ENCODE measurements around the gene CYP8B1. TPM values are rescaled to one million over a fixed set of nuclear protein-coding genes. Genes with fewer than 3 reads are reported as not detected.

The CYP8B1 gene
- total and polyA plus RNA-seq, 9 of the 15 experiments (the other 6 are each of a cell fraction or from before 2014, with no cell fraction given) = 0.04 TPM; not detected in 8

DNA sequence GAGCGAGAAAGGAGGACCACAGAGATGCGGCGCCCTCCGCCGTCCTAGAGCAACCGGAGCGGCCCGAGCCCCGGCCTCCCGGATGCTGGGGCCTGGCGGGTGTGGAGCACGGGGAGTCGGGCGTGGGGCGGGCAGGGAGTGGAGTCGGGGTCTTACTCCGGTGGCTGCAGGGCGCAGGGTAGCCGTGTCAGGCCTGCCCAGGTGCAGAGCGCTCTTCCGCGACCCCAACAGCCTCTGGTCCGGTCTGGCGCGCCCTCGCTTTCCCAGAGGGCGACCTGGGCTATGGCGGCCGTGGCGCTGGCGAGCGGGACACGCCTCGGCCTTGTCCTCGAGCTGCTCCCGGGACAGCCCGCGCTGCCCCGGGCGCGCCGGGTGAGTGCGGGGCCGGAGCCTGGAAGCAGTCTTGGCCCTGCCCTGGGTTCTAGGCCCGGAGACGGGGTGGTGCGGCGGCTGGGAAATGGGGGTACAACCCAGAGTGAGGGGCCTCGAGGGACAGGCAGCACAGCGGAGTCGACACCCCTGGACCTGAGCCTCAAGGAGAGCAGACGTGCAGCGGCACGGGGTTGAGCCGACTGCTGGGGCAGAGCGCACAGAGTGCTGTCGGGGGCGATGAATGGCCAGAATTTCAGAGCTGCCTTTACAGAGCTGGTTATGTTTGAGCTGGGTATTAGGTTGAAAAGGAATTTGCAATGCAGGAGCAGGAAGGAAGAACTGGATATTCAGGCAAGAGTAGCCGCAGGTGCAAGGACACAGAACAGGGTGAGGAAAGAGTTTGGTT lies 30.6 kb upstream of the CYP8B1 start, which contains the start of gene ZNF662 (continued):
- TF ChIP-seq CXXC5 (CRISPR knock-in tag; IDR thresholded peaks at IDR 0.05) (no peak), SMARCA4 (IDR thresholded peaks at IDR 0.05) (no peak), ZNF699 (CRISPR knock-in tag; IDR thresholded peaks at IDR 0.05; ENCODE audit: insufficient replicate concordance) (no peak), ZNF124 (CRISPR knock-in tag; IDR thresholded peaks at IDR 0.05) (no peak), ZNF76 (CRISPR knock-in tag; IDR thresholded peaks at IDR 0.05; ENCODE audit: borderline replicate concordance) (no peak), ZNF583 (CRISPR knock-in tag; IDR thresholded peaks at IDR 0.05) (no peak), ZNF586 (CRISPR knock-in tag; conservative IDR thresholded peaks at IDR 0.05) (no peak), IFI16 (CRISPR knock-in tag; IDR thresholded peaks at IDR 0.05) (no peak), HEY1 (CRISPR knock-in tag; IDR thresholded peaks at IDR 0.05; ENCODE audit: borderline replicate concordance) (no peak), GABPA (tag; conservative IDR thresholded peaks at IDR 0.05; ENCODE audit: low read depth) (peak; percentile 30; the same call in 1 of the 2 replicates), PYGO2 (tag; IDR thresholded peaks at IDR 0.05) (no peak), MTA2 (IDR thresholded peaks at IDR 0.05; ENCODE audit: low read depth) (no peak), YBX1 (IDR thresholded peaks at IDR 0.05) (no peak), NELFE (IDR thresholded peaks at IDR 0.05; ENCODE audit: insufficient read depth, insufficient read length) (no peak), ZNF717 (CRISPR knock-in tag; IDR thresholded peaks at IDR 0.05) (no peak), ZNF668 (CRISPR knock-in tag; IDR thresholded peaks at IDR 0.05) (no peak), SAFB2 (IDR thresholded peaks at IDR 0.05; ENCODE audit: borderline replicate concordance, low read depth, low read length, severe bottlenecking) (no peak), ZFX (CRISPR knock-in tag; IDR thresholded peaks at IDR 0.05) (peak; percentile 48; the same call in 1 of the 2 replicates), POLR2G (IDR thresholded peaks at IDR 0.05; ENCODE audit: low read depth, low read length) (peak; percentile 46; the same call in 1 of the 2 replicates), HOXB6 (CRISPR knock-in tag; IDR thresholded peaks at IDR 0.05; ENCODE audit: borderline replicate concordance) (no peak), NFE2L1 (tag; IDR thresholded peaks at IDR 0.05; ENCODE audit: borderline replicate concordance, low read depth) (no peak)
- TF ChIP-seq, protein P1, sequence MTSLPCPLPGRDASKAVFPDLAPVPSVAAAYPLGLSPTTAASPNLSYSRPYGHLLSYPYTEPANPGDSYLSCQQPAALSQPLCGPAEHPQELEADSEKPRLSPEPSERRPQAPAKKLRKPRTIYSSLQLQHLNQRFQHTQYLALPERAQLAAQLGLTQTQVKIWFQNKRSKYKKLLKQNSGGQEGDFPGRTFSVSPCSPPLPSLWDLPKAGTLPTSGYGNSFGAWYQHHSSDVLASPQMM (CRISPR knock-in tag; IDR thresholded peaks at IDR 0.05) = no peak
- TF ChIP-seq, protein P2, sequence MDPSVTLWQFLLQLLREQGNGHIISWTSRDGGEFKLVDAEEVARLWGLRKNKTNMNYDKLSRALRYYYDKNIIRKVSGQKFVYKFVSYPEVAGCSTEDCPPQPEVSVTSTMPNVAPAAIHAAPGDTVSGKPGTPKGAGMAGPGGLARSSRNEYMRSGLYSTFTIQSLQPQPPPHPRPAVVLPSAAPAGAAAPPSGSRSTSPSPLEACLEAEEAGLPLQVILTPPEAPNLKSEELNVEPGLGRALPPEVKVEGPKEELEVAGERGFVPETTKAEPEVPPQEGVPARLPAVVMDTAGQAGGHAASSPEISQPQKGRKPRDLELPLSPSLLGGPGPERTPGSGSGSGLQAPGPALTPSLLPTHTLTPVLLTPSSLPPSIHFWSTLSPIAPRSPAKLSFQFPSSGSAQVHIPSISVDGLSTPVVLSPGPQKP (CRISPR knock-in tag; IDR thresholded peaks at IDR 0.05) = no peak
- TF ChIP-seq, protein P3, sequence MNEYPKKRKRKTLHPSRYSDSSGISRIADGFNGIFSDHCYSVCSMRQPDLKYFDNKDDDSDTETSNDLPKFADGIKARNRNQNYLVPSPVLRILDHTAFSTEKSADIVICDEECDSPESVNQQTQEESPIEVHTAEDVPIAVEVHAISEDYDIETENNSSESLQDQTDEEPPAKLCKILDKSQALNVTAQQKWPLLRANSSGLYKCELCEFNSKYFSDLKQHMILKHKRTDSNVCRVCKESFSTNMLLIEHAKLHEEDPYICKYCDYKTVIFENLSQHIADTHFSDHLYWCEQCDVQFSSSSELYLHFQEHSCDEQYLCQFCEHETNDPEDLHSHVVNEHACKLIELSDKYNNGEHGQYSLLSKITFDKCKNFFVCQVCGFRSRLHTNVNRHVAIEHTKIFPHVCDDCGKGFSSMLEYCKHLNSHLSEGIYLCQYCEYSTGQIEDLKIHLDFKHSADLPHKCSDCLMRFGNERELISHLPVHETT (CRISPR knock-in tag; conservative IDR thresholded peaks at IDR 0.05 in 1 of 2, IDR thresholded peaks at IDR 0.05 in 1 of 2) = no peak
- TF ChIP-seq, protein P4, sequence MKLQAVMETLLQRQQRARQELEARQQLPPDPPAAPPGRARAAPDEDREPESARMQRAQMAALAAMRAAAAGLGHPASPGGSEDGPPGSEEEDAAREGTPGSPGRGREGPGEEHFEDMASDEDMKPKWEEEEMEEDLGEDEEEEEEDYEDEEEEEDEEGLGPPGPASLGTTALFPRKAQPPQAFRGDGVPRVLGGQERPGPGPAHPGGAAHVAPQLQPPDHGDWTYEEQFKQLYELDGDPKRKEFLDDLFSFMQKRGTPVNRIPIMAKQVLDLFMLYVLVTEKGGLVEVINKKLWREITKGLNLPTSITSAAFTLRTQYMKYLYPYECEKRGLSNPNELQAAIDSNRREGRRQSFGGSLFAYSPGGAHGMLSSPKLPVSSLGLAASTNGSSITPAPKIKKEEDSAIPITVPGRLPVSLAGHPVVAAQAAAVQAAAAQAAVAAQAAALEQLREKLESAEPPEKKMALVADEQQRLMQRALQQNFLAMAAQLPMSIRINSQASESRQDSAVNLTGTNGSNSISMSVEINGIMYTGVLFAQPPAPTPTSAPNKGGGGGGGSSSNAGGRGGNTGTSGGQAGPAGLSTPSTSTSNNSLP (IDR thresholded peaks at IDR 0.05; ENCODE audit: borderline replicate concordance, low read depth, low read length) = no peak

All from K562 (cell line).